NCI-H345 (cell line): ENCODE measurements around the gene RBM42.
"Not testable (repeated sequence)": the region's sequence is repeated elsewhere in the genome, so short reads cannot be mapped to it uniquely, and the experiment has no call there.

ENCODE experiments used
- DNase-seq: peaks from one replicate; lab custom pipeline; 2025; lab: John Stamatoyannopoulos, UW

The RBM42 gene

GRCh38 chr19:35654828-35655227 lies 26.0 kb downstream of the RBM42 start:
- not testable (repeated sequence) for DNase-seq

GRCh38 chr19:35655600-35655999 lies 26.8 kb downstream of the RBM42 start:
- no peak for DNase-seq

- DNase-seq: no peak
These were observed 27.9 kb downstream of the RBM42 start for GRCh38 chr19:35656700-35657099.

- DNase-seq: no peak
These were observed 29.3 kb downstream of the RBM42 start for GRCh38 chr19:35657904-35658700.

- DNase-seq: no peak
These were observed 33.1 kb downstream of the RBM42 start for GRCh38 chr19:35661995-35662340.

GRCh38 chr19:35663981-35664380 lies 35.1 kb downstream of the RBM42 start:
- DNase-seq: no peak

- no peak for DNase-seq
These were observed 36.3 kb downstream of the RBM42 start for GRCh38 chr19:35665157-35665556.

- DNase-seq: no peak
These were observed 36.8 kb downstream of the RBM42 start for GRCh38 chr19:35665604-35666003.

- DNase-seq: no peak
These were observed 37.5 kb downstream of the RBM42 start, which contains the start of gene UPK1A for GRCh38 chr19:35666251-35666913. UPK1A (plus strand) TSS chr19:35666517; CDS start chr19:35666813, 296 bp downstream.

- DNase-seq: no peak
These were observed 40.7 kb downstream of the RBM42 start for GRCh38 chr19:35669566-35669965.

- no peak for DNase-seq
These were observed 41.1 kb downstream of the RBM42 start for GRCh38 chr19:35669974-35670373.

- DNase-seq: no peak
These were observed 41.9 kb downstream of the RBM42 start for GRCh38 chr19:35670686-35671085.

GRCh38 chr19:35671818-35672217 lies 43.0 kb downstream of the RBM42 start:
- peak; percentile 85 for DNase-seq

- DNase-seq: peak; percentile 70
These were observed 44.4 kb downstream of the RBM42 start for GRCh38 chr19:35673121-35673804.

- no peak for DNase-seq
These were observed 46.8 kb downstream of the RBM42 start for GRCh38 chr19:35675589-35676140.
